Fibroblast of villous mesenchyme (primary cell): Measurements from ENCODE around the gene SLC35C1. TPM values are rescaled to one million over a fixed set of nuclear protein-coding genes. Genes with fewer than 3 reads are reported as not detected.

ENCODE experiments used
- DNase-seq: peaks from one replicate; pipeline ENCODE4 v3.0.0-alpha.2; 2010; ENCODE audit warnings: low read depth
- H3K4me3 ChIP-seq: 2 replicates; pipeline ENCODE4 v1.5.1; 2011; ENCODE audit warnings: low read depth, mild to moderate bottlenecking, low read length
- CTCF ChIP-seq: IDR thresholded peaks from 2 replicates; pipeline ENCODE4 v1.5.1; 2012; ENCODE audit warnings: low read depth, mild to moderate bottlenecking, low read length; ENCODE audit not compliant: insufficient read depth
- total RNA-seq: library from RNA; depleted of rRNA; stranded (reverse); fragments of >200 nt; gene quantifications from 2 replicates; pipeline ENCODE4 v1.2.3, GENCODE V29; 2012

The SLC35C1 gene
- total RNA-seq, 1 donor, result 14.2 TPM

GRCh38 chr11:45859661-45860140, 54.8 kb downstream of the SLC35C1 start:
- TF ChIP-seq CTCF, result no peak
- no peak overlapping the region for H3K4me3 ChIP-seq
- peak; percentile 99 for DNase-seq

- H3K4me3 ChIP-seq, result no peak overlapping the region
- no peak for DNase-seq
- no peak for TF ChIP-seq CTCF
These were observed 55.4 kb downstream of the SLC35C1 start for GRCh38 chr11:45860348-45860747.

- no peak overlapping the region for H3K4me3 ChIP-seq
- no peak for DNase-seq
- no peak for TF ChIP-seq CTCF
These were observed 56.0 kb downstream of the SLC35C1 start for GRCh38 chr11:45860764-45861510.

Other genes starting within 250 kb of the SLC35C1 start
- gene CHST1, start 139.5 kb upstream of the SLC35C1 start, total RNA-seq, result 0.43 and 0.97 TPM in 2 replicates
- 14.5 and 14.7 TPM in 2 replicates for gene CRY2, start 42.3 kb downstream of the SLC35C1 start, total RNA-seq
- 6.5 and 6.8 TPM in 2 replicates for gene MAPK8IP1, start 80.5 kb downstream of the SLC35C1 start, total RNA-seq
- gene FREY1, start 102.1 kb downstream of the SLC35C1 start, total RNA-seq, result 0.43 and 0.64 TPM in 2 replicates
- 24.6 and 28.3 TPM in 2 replicates for gene PEX16, start 112.7 kb downstream of the SLC35C1 start, total RNA-seq
- not detected in 2 replicates for gene LARGE2, start 117.5 kb downstream of the SLC35C1 start, total RNA-seq